ENCODE results near the gene R3HDM4. TPM values are rescaled to one million over a fixed set of nuclear protein-coding genes. Genes with fewer than 3 reads are reported as not detected.

R3HDM4 gene
- total RNA-seq, 4 donors from 2014 or later = 37.2 to 49.1 (median 44.3) TPM

DNA sequence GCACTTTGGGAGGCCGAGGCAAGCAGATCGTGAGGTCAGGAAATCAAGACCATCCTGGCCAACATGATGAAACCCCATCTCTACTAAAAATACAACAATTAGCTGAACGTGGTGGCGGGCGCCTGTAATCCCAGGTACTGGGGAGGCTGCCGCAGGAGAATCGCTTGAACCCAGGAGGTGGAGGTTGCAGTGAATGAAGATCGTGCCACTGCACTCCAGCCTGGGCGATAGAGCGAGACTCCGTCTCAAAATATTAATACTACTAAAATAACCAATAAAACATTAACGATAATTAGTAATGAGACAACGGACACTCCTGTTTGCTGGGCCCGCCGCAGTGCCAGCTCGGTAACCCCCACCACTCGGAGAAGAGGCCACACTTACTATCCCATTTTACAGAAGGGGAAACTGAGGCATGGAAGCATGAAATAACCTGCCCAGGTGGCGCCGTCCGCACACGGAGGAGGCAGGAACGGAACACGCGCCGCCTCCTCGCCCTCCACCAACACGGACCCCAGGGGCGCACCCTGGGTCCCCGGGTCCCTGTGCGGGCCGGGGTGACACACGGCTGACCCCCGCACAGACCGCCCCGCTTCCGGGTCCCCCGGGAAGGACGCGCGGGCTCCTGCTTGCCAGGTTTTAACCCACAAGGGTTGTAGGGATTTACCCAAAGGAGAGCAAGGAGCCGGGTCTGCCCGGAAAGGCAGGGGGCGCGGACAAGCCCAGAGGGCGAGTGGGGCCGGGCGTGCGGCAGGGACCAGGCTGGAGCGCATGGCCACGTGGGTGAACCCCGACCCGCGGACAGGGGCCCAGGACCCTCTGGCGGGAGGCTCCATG, 1.6 kb downstream of the R3HDM4 start:
- in situ Hi-C loops (cut with MboI; ENCODE audit: low sequenced_read_pairs in 4 of 4) (no loop called here), intact Hi-C loops (cut with DNase I; ENCODE audit: low total_unique reads) (no loop called here)
- no peak for TF ChIP-seq CTCF (IDR thresholded peaks at IDR 0.05 in 4 of 5, conservative IDR thresholded peaks at IDR 0.05 in 1 of 5)
- TF ChIP-seq POLR2A (IDR thresholded peaks at IDR 0.05) = no peak
- Histone ChIP-seq H3K27me3 (peaks cover 0 to 6% (median 4%) of the 10 kb centered on the region in 3 donors), H3K27ac (no peak overlapping the region), H3K9me3 (no peaks in the 10 kb centered on the region), H3K36me3 (no peaks in the 10 kb centered on the region), H3K4me1 (peaks cover 4 to 11% of the 10 kb centered on the region in 2 donors), H3K4me3 (no peak overlapping the region)
- DNase-seq (no peak), ATAC-seq (no peak)

DNA sequence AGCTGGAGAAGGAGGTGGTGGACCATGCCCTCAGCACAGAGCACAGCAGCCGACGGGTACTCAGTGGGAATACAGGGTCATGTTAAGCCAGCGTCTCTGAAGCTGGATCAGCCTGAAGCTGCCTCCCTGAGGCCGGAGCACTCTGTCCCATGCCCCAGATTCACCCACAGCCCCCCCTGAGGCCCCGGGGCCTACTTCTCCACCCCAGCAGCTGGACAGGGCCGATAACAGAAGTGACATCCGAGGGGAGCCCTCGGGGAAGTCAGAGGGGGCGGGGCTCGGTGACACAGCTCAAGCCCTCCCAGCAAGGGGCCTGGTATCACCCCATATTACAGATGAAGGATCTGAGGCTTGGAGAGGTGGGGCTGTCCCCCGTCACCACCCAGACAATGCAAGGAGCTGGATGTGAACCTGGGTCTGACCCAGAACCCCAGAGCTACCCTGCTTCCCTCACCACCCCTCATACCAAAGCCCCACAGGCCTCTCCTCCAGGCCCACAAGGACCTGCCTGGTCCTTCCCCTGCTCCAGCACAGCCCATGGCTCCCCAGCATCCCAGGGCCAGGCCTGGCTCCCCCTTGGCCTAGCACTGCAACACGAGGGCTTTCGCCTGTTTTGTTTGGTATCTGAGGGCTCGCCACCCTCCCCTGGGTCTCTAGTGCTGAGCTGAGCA, 5.7 kb downstream of the R3HDM4 start:
- H3K27ac ChIP-seq = no peak overlapping the region
- H3K4me3 ChIP-seq = no peak overlapping the region
- H3K36me3 ChIP-seq = no peaks in the 10 kb centered on the region
- H3K4me1 ChIP-seq = peaks cover 0 to 3% of the 10 kb centered on the region in 2 donors
- in situ Hi-C loops (cut with MboI; ENCODE audit: low sequenced_read_pairs in 4 of 4) (no loop called here), intact Hi-C loops (cut with DNase I; ENCODE audit: low total_unique reads) (no loop called here)
- DNase-seq (no peak), ATAC-seq (no peak)
- H3K9me3 ChIP-seq = no peaks in the 10 kb centered on the region
- TF ChIP-seq CTCF (IDR thresholded peaks at IDR 0.05 in 4 of 5, conservative IDR thresholded peaks at IDR 0.05 in 1 of 5) (no peak), POLR2A (IDR thresholded peaks at IDR 0.05) (no peak)
- H3K27me3 ChIP-seq = no peaks in the 10 kb centered on the region

DNA sequence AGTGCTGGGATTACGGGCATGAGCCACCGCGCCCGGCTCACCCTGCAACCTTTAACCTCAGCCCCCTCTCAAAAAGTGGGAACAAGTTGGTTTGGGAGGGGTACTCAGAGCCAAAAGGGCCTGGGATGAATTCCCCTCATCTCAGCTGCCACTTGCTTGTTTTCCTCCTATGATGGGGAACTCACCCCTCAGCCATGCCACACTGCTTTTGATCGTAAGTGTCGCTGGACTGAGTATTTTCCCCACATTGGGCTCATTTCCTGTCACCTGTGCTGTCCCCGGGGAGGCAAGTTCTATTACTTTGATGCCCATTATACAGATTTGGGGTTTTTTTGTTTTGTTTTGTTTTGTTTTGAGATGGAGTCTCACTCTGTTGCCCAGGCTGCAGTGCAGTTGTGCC, 6.5 kb downstream of the R3HDM4 start:
- no peak overlapping the region for H3K27ac ChIP-seq
- H3K4me3 ChIP-seq = no peak overlapping the region
- H3K9me3 ChIP-seq = no peaks in the 10 kb centered on the region
- no peak for ATAC-seq
- TF ChIP-seq CTCF (IDR thresholded peaks at IDR 0.05 in 4 of 5, conservative IDR thresholded peaks at IDR 0.05 in 1 of 5) (no peak), POLR2A (IDR thresholded peaks at IDR 0.05) (no peak)
- H3K36me3 ChIP-seq = peaks cover 0 to 5% of the 10 kb centered on the region in 2 donors
- intact Hi-C loops (cut with DNase I; ENCODE audit: low total_unique reads) = no loop called here
- H3K4me1 ChIP-seq = no peaks in the 10 kb centered on the region
- in situ Hi-C loops (cut with MboI; ENCODE audit: low sequenced_read_pairs in 4 of 4) = no loop called here
- no peak for DNase-seq
- no peaks in the 10 kb centered on the region for H3K27me3 ChIP-seq

DNA sequence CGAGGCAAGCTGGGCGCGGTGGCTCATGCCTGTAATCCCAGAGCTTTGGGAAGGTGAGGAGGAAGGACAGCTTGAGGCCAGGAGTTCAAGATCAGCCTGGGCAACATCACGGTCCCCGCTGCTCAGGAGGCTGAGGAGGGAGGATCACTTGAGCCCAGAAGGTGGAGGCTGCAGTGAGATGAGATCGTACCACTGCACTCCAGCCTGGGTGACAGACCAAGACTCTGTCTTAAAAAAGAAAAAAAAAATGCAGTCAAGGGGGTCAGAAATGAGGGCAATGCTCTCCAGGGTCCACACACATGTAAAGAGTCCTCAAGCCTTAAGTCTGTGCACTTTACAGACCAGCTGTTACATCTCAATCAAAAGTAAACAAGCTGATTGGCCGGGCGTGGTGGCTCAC, 8.5 kb downstream of the R3HDM4 start:
- in situ Hi-C loops (cut with MboI; ENCODE audit: low sequenced_read_pairs in 4 of 4) = no loop called here
- DNase-seq (no peak), ATAC-seq (no peak)
- no peak for TF ChIP-seq CTCF (IDR thresholded peaks at IDR 0.05 in 4 of 5, conservative IDR thresholded peaks at IDR 0.05 in 1 of 5)
- TF ChIP-seq POLR2A (IDR thresholded peaks at IDR 0.05) = no peak
- Histone ChIP-seq H3K9me3 (no peaks in the 10 kb centered on the region), H3K4me1 (no peaks in the 10 kb centered on the region), H3K36me3 (peaks cover 0 to 8% of the 10 kb centered on the region in 2 donors), H3K27ac (no peak overlapping the region), H3K4me3 (no peak overlapping the region), H3K27me3 (no peaks in the 10 kb centered on the region)
- intact Hi-C loops (cut with DNase I; ENCODE audit: low total_unique reads) = no loop called here

All from gastrocnemius medialis (tissue), 4 donors.